Measurements from ENCODE around the gene CDH13.

GRCh38 chr16:83328936-83329335 lies 702.2 kb downstream of the CDH13 start:
- TF ChIP-seq CTCF (conservative IDR thresholded peaks at IDR 0.05; ENCODE audit: low read depth in 2 of 2), result no peak
- no peak for TF ChIP-seq JUNB (IDR thresholded peaks at IDR 0.05; ENCODE audit: unreplicated experiment)

Data from GM23338 (cell line).